Stimulated activated CD4-positive, alpha-beta T cell treated with anti-CD3 and anti-CD28 coated beads, Interleukin-1b, Interleukin-23, amount 100 ng/mL, for 24 hours (primary cell): ENCODE results near the gene CCNL2.
"Not testable (repeated sequence)": the region's sequence is repeated elsewhere in the genome, so short reads cannot be mapped to it uniquely, and the experiment has no call there.

Experiments
- DNase-seq, 4 experiments: peaks; one replicate each; pipeline ENCODE4 v3.0.0-alpha.2; 2020; ENCODE audit warnings: low read depth in 4 of 4, low spot score in 1 of 4

CCNL2 gene

DNA sequence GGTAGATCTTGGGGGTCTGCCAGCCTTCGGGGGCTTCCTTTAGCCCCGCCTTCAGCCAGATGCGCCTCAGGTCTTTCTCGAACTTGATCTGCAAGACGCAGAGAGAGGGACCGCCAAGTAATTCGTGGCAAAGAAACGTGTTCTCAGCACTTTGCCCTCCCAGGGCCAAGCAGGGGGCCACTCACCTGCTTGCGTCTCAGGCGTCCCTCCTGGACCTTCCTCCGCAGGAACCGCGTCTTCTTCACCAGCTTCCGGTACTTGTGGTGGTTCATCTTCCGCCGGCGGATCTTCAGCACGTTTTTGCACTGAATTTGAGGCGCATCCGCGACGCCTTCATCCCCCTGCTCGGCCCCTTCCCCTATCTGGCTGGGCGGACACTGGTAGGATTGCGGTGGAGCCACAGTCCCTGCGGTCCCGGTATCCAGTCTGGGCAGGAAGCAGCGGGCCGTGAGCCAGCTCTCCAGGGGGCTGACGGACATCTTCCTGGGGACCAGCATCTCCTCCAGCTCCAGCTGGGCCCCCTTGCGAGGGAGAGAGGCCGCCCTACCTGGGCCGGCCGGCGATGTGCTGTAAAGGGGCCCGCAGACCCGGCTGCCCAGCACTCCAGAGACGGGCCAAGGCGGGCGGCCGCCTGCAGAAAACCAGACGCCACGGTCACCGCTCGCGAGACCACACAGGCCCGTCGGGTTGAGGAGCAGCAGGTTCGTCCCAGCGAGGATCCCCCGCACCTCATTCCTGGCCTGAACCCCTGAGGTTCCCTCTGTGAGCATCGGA is 25.1 kb downstream of the CCNL2 start:
- DNase-seq, result no peak

DNA sequence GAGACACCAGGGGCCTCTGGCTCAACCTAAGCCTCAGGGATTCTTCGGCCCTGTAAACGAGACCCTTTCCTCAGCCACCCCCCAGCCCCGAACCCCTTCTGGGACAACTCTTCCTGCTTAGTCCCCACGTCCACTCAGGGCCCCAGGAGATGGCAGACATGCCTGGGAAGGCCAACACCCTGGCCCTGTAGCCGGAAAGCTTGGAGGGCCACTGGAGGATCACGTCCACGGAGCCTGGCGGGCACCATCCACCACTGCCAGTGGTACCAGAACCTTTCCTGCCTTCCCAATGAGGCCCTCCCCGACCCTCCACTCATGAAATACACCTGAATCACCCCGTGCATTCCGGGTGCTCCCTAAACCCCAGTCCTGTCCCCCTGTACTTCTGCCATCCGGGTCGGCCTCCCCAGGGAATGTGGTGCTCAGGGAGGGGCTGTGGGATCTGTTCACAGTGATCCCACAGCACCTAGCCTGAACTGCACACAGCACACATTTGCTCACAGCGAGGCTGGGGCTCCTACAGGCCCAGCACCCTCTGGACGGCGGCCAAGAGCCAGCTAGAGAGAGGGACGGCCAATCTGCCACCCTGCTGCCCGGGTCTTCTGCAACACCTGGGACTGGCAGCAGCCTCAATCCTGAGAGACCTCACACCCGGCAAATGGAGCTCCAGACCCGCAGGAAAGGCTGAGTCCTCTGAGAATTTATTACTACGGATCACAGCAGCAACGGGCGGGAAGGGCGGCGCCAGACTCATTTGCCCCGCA is 25.9 kb downstream of the CCNL2 start:
- DNase-seq, result no peak

DNA sequence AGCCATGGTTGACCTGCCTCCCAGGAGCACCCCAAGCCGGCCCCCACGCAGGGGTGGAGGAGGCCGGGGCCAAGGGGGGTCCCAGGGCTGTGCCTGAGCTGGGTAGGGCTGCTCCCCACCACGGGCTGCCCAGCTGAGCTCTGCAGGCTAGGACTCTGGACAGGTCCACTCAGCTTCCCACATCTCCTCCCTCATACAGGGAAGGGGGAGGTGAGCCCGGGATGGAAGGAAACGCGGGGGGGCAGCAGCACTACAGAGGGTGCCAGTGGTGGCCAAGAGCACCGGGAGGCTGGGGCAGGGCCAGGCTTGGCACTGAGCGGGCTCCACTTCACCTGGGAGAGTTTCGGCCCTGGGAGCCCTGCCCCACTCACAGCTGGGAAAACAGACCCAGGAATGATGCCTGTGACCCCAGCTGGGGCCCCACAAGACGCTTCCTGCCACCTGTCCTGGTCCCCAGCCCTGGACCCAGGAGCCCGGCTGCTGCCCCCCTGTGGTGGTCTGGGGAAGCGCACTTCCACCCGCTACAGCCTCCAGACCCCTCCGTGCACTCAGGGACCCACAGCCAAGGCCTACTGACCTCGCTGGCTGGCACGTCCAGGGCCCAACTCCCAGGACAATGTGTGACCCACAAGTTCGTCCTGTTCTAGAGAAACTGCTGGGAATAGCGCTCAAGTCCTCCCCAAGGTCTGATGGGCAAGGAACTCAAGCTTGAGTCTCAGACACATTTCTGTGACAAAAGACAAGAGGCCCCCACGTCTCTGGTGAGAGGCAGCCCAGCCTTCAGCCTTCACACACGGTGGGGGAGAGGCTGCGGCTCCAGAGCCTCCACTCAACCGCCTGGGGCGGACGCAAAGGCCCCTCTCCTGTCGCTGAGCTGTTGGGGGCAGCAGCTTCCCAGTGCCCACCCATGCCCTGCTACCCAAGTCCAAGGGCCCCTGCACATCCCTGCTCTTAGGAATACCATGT is 27.1 kb downstream of the CCNL2 start:
- peak; percentile 69 to 74 (median 72) for DNase-seq

DNA sequence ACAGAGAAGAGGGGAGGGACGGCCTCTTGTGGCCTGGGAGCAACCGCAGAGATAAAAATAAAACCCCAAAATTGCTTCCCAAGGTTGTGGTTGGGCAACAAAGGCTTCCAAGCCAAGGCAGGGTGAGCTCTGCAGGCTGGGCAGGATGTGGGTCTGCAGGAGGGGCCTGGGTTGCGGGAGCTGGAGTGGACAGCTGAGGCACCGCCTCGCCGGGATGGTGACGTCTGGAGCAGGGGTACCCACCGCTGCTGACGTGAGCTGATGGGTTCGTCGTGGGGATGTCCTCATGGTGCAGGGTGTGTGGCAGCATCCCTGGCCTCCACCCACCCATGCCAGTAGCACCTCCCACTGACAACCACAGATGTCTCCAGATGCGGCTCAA is 27.8 kb downstream of the CCNL2 start:
- no peak for DNase-seq

DNA sequence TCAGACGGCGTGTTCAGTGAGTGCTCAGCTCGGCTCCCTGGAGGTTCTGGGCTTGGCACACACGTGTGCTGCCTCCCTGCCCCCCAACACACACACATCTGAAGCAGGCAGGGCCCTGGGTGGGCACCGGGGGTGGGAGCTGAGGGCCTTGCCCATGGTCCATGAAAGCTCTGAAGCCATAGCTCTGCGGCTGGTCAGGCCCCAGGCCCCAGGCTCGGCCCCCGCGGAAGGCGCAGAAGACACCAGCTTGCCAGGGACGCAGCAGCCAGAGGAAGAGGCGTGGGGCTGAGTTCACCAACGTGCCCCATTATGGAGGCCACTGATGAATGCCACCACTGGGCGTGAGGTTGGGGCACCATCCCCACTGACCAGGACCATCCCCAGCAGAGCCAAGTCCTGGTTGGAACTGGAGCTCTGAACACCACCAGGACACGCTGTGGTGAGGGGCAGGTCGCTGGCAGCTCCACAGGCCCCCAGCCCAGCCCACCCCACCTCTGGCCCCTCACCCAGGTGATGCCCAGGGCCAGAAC is 28.3 kb downstream of the CCNL2 start:
- no peak for DNase-seq

DNA sequence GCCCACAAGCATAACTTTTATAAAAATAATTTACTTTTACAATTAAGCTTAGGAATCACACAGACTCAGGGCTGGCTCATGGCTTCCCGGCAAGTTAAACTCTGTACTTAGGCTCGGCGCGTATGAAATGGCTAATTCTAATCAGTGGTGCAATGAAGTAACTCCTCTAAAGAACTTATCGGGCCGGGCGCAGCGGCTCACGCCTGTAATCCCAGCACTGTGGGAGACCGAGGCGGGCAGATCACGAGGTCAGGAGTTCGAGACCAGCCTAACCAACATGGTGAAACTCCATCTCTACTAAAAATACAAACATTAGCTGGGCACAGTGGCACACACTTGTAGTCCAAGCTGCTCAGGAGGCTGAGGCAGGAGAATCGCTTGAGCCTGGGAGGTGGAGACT is 29.0 kb downstream of the CCNL2 start:
- DNase-seq, result not testable (repeated sequence)

DNA sequence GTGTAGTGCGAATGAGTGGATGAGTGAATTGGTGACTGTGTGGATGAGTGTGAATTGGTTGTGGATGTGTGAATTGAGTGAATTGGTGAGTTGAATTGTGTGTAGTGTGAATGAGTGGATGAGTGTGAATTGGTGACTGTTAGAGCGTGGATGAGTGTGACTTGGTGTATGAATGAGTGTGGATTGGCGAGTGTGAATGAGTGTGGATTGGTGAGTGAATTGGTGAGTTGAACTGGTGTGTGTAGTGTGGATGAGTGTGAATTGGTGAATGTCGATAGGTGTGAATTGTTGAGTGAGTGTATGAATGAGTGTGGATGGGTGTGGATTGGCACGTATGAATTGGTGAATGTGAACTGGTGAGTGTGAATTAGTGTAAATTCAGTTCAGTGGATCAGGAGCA is 31.8 kb downstream of the CCNL2 start:
- DNase-seq, result no peak

DNA sequence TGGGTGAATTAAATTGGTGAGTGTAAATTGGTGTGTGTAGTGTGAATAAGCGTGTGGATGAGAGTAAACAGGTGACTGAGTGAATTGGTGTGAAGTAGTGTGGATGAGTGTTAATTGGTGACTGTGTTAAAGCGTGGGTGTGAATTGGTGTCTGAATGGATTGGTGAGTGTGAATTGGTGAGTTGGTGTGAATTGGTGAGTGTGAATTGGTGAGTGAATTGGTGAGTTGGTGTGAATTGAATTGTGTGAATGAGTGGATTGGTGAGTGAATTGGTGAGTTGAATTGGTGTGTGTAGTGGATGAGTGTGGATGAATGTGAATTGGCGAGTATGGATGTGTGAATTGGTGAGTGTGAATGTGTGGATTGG is 32.5 kb downstream of the CCNL2 start:
- DNase-seq, result no peak

DNA sequence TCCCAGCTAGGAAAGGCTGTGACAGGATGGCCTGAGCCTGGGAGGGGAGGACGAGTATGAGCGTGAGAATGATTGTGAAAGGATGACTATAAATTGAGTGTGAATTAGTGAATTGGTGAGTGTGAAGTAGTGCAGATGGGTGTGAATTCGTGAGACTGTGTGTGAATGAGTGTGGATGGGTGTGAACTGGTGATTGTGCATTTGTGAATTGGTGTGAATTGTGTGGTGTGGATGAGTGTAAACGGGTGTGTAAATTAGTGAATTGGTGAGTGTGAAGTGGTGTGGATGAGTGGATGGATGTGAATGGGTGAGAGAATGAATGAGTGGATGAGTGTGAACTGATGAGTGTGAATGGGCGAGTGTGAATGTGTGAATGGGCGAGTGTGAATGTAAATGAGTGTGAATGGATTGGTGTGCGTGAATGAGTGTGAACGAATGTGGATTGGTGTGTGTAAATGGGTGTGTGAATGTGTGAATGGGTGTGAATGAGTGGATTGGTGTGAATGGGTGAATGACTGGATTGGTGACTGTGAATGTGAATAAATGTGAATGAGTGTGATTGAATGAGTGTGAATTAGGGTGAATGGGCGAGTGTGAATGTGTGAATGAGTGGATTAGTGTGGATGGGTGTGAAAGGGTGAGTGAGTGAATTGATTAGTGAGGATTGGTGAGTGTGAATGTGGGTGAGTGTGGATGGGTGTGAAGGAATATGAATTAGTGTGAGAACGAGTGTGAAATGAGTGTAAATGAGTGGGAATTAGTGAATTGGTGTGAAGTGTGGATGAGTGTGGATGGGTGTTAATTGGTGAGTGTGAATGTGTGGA is 33.0 kb downstream of the CCNL2 start:
- DNase-seq, result no peak

DNA sequence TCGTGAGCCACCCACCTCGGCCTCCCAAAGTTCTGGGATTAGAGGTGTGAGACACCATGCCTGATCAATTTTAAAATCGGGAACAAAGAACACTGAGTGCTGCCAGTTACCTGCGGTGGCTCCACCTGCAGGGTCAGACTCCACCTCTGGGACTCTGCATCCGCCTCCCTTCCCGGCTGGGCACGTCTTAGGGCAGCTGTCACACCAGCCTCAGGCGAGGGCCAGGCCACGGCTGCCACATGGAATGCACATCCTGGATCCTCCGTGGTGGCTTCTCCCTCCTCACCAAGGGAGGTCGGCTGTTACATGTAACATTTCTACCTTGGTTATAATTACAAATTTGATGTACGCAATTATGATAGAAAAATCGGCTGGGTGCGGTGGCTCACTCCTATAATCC is 34.9 kb downstream of the CCNL2 start:
- no peak for DNase-seq

DNA sequence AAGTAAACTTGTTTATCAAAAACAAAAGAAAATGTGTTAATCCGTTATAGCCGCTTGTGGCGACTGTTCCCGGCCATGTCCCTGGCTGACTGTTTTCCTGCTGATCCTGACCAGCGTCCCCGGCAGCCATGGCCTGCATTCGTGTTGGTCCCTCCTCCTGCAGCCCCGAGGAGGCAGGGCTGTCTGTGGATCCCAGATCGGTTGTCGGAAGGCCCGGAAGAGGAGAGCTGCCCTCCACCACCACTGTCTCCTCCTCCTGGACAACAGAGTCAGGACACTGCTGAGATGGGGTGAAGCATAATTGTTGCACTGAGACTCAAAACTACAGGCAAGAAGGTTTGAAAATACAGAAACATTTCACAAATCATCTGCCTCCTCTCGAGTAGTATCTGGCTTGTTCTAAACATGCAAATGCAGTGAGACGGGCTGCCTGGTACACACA is 37.1 kb downstream of the CCNL2 start:
- DNase-seq, result no peak

DNA sequence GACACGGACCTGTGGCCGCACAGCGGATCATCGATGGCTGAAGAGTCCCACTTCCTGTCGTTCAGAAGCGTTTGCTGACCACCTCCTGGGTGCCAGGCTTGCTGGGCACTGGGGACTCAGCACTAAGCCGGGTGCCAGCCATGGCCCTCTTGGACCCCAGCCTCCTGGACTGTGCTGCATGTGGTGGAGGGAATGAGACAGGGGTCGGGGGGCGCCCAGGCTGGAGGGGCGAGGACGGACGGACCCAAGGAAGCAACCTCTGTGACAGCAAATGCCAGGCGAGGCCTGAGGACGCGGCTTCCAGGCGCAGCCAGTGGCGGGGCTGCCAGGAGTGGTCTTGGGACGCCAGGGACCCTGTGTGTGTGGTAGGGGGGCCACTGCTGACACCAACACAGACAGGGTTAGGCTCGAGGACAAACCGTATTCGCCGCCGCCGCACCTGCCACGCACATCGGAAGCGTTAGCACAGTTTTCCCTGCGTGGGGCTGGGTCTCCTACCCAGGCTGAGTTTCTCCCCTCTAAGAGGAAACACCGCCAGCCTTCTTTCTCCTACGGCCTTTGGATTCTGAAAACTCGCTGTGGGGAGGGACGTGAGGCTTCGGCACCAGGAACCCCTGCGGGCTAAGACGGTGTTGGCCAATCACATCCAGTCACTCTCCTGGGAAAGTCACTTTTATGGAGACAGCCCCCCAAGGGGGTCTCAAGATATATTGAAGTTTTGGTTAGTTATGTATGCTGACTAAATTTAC is 37.7 kb downstream of the CCNL2 start:
- no peak for DNase-seq

DNA sequence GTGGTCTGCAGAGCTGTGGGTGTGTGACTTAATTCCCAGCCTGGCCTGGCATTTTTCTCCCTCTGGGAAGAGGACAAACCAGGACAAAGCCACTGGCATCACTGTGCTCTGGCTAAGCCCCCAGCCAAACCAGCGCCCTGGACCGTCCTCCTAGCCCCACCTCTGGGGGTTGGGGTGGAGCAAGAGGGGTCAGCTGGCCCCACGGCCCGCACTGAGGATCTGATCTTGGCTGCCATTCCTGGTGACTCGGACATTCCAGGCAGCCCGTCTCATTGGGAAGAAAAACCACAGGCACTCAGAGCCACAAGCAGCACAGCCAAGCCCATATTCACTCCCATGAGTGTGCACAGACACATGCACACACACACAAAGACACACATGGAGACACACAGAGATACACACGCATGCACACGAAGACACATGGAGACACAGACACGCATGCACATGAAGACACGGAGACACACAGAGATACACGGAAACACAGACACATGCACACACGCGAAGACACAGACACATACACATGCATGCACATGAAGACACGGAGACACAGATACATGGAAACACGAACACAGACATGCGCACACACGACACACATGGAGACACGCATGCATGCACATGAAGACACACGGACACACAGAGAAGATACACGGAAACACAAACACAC is 38.5 kb downstream of the CCNL2 start:
- DNase-seq, result no peak

DNA sequence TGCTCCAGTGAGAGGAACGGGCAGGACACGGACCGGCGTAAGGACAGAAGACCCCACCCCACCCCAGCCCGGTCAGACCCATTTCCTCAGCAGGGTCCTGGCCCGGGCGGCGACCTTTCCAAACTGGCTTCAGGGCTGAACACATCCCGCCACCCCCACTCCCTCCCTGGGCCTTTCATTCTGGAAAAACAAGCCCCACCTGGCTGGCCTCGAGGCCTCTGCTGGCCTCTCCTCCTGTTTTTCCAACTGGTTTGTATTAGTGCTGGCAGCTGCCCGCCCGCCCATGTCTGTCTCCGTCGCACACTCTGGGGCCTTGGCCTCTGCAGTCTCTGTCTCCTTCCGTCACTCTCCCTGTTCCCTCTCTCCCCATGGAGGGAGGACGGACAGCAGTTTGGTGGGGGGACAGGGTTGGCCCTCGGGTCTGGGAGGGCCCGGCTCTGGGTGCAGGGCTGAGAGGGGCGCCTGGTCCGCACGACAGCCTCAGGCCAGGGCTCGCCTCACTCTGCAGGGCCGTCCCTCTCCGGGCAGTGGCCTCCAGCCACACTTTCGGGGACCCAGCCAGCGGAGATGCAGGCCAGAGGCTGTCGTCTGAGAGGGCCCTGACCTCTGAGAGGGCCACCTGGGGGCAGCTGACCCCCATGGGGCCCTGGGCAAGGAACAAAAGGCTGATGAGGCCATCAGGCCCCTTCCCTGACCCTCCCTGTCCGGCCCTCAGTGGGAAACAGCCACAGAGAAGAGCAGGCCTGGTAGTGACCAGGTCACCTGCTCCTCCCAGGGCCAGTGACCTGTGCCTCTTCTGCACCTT is 39.3 kb downstream of the CCNL2 start:
- no peak for DNase-seq

DNA sequence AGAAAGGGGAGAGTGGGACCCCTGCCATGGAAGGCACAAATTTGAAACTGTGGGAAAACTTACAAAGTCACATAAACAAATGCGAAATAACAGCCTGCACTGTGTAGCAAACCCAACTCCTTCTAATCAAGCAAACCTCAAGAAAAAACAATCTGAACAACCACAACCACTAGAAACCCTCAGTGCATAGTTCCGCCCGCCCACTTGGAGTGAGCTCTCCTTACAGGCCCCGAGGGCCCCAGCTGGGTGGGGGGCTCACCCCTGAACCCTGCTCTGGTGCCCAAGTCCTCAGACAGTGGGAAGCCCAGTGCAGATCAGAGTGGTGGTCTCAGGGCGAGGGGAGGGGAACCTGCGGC is 39.8 kb downstream of the CCNL2 start:
- no peak for DNase-seq

DNA sequence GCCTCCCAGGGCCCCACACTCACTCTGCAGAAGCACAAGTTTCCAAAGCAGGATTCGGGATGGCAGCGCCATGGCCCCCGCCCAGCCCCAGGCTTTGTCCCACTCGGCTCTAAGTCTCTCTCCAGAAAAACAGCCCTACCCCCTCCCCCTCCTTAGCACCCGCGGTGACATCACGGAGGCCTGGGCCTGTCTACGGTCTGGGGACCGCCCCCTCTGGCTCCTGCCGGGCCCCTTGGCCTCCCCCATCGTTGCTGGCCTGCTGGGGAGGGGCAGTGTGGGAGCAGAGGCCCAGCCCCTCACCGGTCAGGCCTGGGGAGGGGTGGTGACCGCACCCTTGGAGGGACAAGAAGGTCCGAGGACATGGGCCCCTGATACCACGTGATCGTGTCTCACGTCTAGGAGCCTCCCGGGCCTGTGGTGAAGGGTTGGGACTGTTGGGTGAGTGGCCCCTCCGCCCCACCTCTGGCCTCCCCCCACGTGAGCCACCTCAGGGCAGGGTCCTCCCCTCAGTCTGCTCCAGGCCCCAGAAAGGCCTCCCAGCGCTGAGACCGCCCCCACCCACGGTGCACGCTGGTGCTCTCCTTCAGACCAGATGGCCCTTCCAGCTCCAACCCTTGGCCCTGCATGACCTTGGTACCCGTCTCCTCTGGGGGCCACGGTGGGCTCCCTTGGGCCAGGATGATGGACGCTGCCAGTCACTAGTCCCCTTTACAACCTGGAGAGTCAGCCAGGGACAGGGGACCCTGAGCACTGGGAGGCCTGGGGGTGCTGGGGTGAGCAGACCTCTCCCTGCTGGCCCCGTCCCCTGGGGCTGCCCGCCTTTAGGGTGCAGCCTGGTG is 40.5 kb downstream of the CCNL2 start, which contains the start of gene MXRA8:
Gene MXRA8, minus strand, starts transcription at position 123 of the 839 bp plus-strand sequence. Its CDS starts 51 bp downstream, at position 72.
- DNase-seq, result no peak

DNA sequence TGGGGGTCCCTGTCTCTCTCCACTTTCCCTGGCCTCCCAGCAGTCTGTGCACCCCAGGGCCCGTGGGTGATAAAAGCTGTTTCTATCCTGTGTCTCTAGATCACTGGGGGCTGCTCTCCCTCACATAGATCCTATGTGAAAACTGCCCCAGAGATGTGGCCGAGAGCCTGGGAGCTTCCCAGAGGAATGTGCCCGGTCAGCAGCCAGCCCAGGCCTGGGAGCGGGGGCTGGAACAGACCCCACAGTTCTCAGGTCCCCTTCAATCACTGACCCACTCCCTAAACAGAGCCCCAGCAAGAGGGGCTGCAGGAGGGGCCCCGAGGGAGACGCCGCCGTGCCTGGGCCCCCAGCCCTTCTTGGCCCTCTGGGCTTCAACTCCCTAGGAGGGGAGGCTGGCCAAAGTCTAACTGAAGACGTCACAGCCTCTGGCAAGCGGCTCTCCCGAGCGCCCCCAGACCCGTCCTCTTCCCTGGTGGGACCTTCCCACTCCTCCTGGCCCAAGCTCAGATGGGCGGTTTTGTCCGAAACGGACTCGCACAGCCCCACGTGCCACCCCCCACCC is 41.2 kb downstream of the CCNL2 start:
- no peak for DNase-seq
